A549 (cell line): ENCODE data around the gene ITGAV. TPM values are rescaled to one million over a fixed set of nuclear protein-coding genes. Genes with fewer than 3 reads are reported as not detected.

ENCODE experiments used
- ATAC-seq, 2 experiments: fragments of 200-7000 bp in 1 of 2; fragments of >200 bp in 1 of 2; cut with Nextera tagmentation in 1 of 2; cut with Tn5 transposase in 1 of 2; 3 replicates each; pipeline versions ENCODE4 v1.8.0 to v1.9.1; 2018 to 2020; ENCODE audit warnings: mild to moderate bottlenecking in 1 of 2, moderate library complexity in 1 of 2
- CTCF ChIA-PET: fragments of 300-600 bp; sonication (Branson Sonifier 250); formaldehyde crosslinking; extraction: SDS; loops from one replicate; lab custom pipeline; 2021; ENCODE audit warnings: antibody characterized with exemption, inconsistent platforms; lab: Yijun Ruan, JAX
- POLR2A ChIA-PET: fragments of 350-600 bp; formaldehyde crosslinking; extraction: SDS; loops from one replicate; lab custom pipeline; 2021; ENCODE audit warnings: antibody characterized with exemption, inconsistent platforms; lab: Yijun Ruan, JAX
- DNase-seq, 2 experiments: peaks; one replicate each; pipeline versions ENCODE4 v3.0.0 to v3.0.0-alpha.2; 2011 to 2016; ENCODE audit warnings: low read depth in 1 of 2, low spot score in 1 of 2
- FAIRE-seq: peaks from 2 replicates; lab custom pipeline; 2011; peaks lifted over from hg19 to GRCh38; lab: Jason Lieb, UNC
- H3K27ac ChIP-seq, 2 experiments: fragments of >200 bp; sonication (Bioruptor Twin); formaldehyde crosslinking; 3 replicates each; pipeline ENCODE4 v1.5.1; 2016 to 2017
- H3K4me1 ChIP-seq: fragments of >200 bp; sonication (Bioruptor Twin); formaldehyde crosslinking; 3 replicates; pipeline ENCODE4 v1.6.1; 2016
- H3K4me2 ChIP-seq: fragments of >200 bp; sonication (Bioruptor Twin); formaldehyde crosslinking; 3 replicates; pipeline ENCODE4 v1.6.1; 2016
- H3K4me3 ChIP-seq: fragments of >200 bp; sonication (Bioruptor Twin); formaldehyde crosslinking; 3 replicates; pipeline ENCODE4 v1.5.1; 2016
- H3K9me3 ChIP-seq: fragments of >200 bp; sonication (Bioruptor Twin); formaldehyde crosslinking; 3 replicates; pipeline ENCODE4 v1.6.1; 2016
- ATOH8 ChIP-seq: fragments of 250-450 bp; sonication (Bioruptor Pico); IDR thresholded peaks from 2 replicates; pipeline ENCODE4 v1.5.0; 2020; ENCODE audit warnings: low read depth, mild to moderate bottlenecking, moderate library complexity
- CBX8 ChIP-seq: fragments of 200-600 bp; sonication (generic); IDR thresholded peaks from 2 replicates; pipeline ENCODE4 v1.6.1; 2016
- CHD4 ChIP-seq: fragments of 200-600 bp; sonication (generic); IDR thresholded peaks from 2 replicates; pipeline ENCODE4 v1.6.1; 2016; ENCODE audit warnings: antibody characterized with exemption, mild to moderate bottlenecking, borderline replicate concordance
- ELK1 ChIP-seq: fragments of 150-350 bp; IDR thresholded peaks from 2 replicates; pipeline ENCODE4 v1.6.1; 2014; ENCODE audit warnings: low read depth, mild to moderate bottlenecking, low read length
- FOSL2 ChIP-seq, 2 experiments: fragments of 450-650 bp in 1 of 2; fragments of >200 bp in 1 of 2; sonication (Bioruptor Twin) in 1 of 2; formaldehyde crosslinking; IDR thresholded peaks; 2 replicates each; pipeline versions ENCODE4 v1.5.0 to v1.6.1; 2016 to 2020; ENCODE audit warnings: mild to moderate bottlenecking in 1 of 2, moderate library complexity in 1 of 2
- HOXB13 ChIP-seq: fragments of 250-450 bp; sonication (Bioruptor Pico); IDR thresholded peaks from 2 replicates; pipeline ENCODE4 v1.5.0; 2020; ENCODE audit warnings: low read depth, mild to moderate bottlenecking, moderate library complexity
- JUNB ChIP-seq: fragments of >200 bp; sonication (Bioruptor Twin); formaldehyde crosslinking; IDR thresholded peaks from 2 replicates; pipeline ENCODE4 v1.6.1; 2016
- KDM5A ChIP-seq: fragments of 200-600 bp; sonication (generic); IDR thresholded peaks from 2 replicates; pipeline ENCODE4 v1.6.1; 2016; ENCODE audit warnings: antibody characterized with exemption, mild to moderate bottlenecking
- NFE2L2 ChIP-seq: fragments of 150-350 bp; conservative IDR thresholded peaks from 2 replicates; pipeline ENCODE4 v1.6.1; 2014; ENCODE audit warnings: low read length
- NPAS2 ChIP-seq: fragments of 250-450 bp; sonication (Bioruptor Pico); IDR thresholded peaks from 2 replicates; pipeline ENCODE4 v1.8.0; 2022; ENCODE audit warnings: mild to moderate bottlenecking, moderate library complexity, borderline replicate concordance
- RARB ChIP-seq: fragments of 250-450 bp; sonication (Bioruptor Pico); IDR thresholded peaks from 2 replicates; pipeline ENCODE4 v1.8.0; 2021; ENCODE audit warnings: mild to moderate bottlenecking, moderate library complexity
- RNF2 ChIP-seq: fragments of 200-600 bp; sonication (generic); IDR thresholded peaks from 2 replicates; pipeline ENCODE4 v1.6.1; 2016; ENCODE audit warnings: low read depth, mild to moderate bottlenecking, antibody characterized with exemption, moderate library complexity, borderline replicate concordance
- SMC3 ChIP-seq: fragments of >200 bp; sonication (Bioruptor Twin); formaldehyde crosslinking; IDR thresholded peaks from 3 replicates; pipeline ENCODE4 v1.6.1; 2018; ENCODE audit warnings: inconsistent platforms
- TFCP2L1 ChIP-seq: fragments of 250-450 bp; sonication (Bioruptor Pico); IDR thresholded peaks from 2 replicates; pipeline ENCODE4 v1.5.0; 2021; ENCODE audit warnings: mild to moderate bottlenecking
- USF2 ChIP-seq: fragments of 450-650 bp; IDR thresholded peaks from 2 replicates; pipeline ENCODE4 v1.6.1; 2014; ENCODE audit warnings: antibody characterized with exemption
- ZFP36 ChIP-seq: fragments of 450-650 bp; IDR thresholded peaks from 2 replicates; pipeline ENCODE4 v1.6.1; 2014; ENCODE audit warnings: borderline replicate concordance; ENCODE audit not compliant: partially characterized antibody
- WGBS: methylation state at CpG from one replicate; pipeline ENCODE4 v1.1.6; 2017; ENCODE audit errors: missing lambda C conversion rate; 5-methylcytosine and 5-hydroxymethylcytosine counted together
- polyA plus RNA-seq, 4 experiments: library from polyadenylated mRNA; depleted of rRNA in 3 of 4; stranded (reverse); fragments of >200 nt; fragmentation: RNase III in 1 of 4; extraction: RNeasy Plus Mini Kit Qiagen cat#74134 plus additional on column Dnase treatment in 1 of 4; gene quantifications; 2 replicates in 3 of 4; 3 replicates in 1 of 4; pipeline ENCODE4 v1.2.3, GENCODE V29; 2011 to 2017
- TF ChIP-seq, protein P1 (sequence below): IDR thresholded peaks from 2 replicates; pipeline ENCODE4 v1.6.1; 2012

The ITGAV gene
- polyA plus RNA-seq, 2 of the 4 experiments (the other 2 are of a cell fraction): 93.3 to 148 TPM

GRCh38 chr2:186540941-186541340 is 48.9 kb upstream of the ITGAV start:
- 87% methylated on average over 4 of the region's 4 CpGs for WGBS
- ATAC-seq (no peak), FAIRE-seq (no peak), DNase-seq (no peak)
- Histone ChIP-seq H3K4me2 (peak overlapping the region; percentile 44; the same call in 2 of the 3 replicates), H3K27ac (peak overlapping the region; percentile 90 to 91; a peak in 4 of 6 replicates), H3K9me3 (no peaks in the 10 kb centered on the region), H3K4me3 (no peak overlapping the region), H3K4me1 (peaks cover 56% of the 10 kb centered on the region)
- no peak for TF ChIP-seq RNF2
- TF ChIP-seq, protein P1, sequence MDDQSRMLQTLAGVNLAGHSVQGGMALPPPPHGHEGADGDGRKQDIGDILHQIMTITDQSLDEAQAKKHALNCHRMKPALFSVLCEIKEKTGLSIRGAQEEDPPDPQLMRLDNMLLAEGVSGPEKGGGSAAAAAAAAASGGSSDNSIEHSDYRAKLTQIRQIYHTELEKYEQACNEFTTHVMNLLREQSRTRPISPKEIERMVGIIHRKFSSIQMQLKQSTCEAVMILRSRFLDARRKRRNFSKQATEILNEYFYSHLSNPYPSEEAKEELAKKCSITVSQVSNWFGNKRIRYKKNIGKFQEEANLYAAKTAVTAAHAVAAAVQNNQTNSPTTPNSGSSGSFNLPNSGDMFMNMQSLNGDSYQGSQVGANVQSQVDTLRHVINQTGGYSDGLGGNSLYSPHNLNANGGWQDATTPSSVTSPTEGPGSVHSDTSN: no peak
- TF ChIP-seq JUNB: no peak
- TF ChIP-seq CBX8: no peak
- no peak for TF ChIP-seq SMC3
- TF ChIP-seq CHD4: no peak
- ChIA-PET CTCF (interaction anchor here (0.8 to 1.0 kb wide), 2 partner anchors 37 to 101 kb away, joined by 3 to 4 read pairs; no protein-coding TSS in a partner anchor), POLR2A (interaction anchor here (2.1 kb wide), 1 partner anchor 48 kb away, joined by 11 read pairs; the partner anchor contains the start of gene ITGAV)

- 60% methylated on average over 4 of the region's 4 CpGs for WGBS
- ATAC-seq: no peak
- peaks cover 66% of the 10 kb centered on the region for H3K4me1 ChIP-seq
- ChIA-PET CTCF (no interaction called here), POLR2A (no interaction called here)
- peak overlapping the region; percentile 44 for H3K4me2 ChIP-seq
- no peak for DNase-seq
- no peak overlapping the region for H3K4me3 ChIP-seq
- H3K27ac ChIP-seq: peak overlapping the region; percentile 90 to 91
- FAIRE-seq: no peak
- H3K9me3 ChIP-seq: no peaks in the 10 kb centered on the region
- TF ChIP-seq KDM5A (no peak), USF2 (no peak), ELK1 (no peak), HOXB13 (CRISPR knock-in tag) (no peak), TFCP2L1 (no peak), NPAS2 (CRISPR knock-in tag) (no peak), NFE2L2 (no peak)
Observed at GRCh38 chr2:186542002-186542401, 47.9 kb upstream of the ITGAV start.

DNA sequence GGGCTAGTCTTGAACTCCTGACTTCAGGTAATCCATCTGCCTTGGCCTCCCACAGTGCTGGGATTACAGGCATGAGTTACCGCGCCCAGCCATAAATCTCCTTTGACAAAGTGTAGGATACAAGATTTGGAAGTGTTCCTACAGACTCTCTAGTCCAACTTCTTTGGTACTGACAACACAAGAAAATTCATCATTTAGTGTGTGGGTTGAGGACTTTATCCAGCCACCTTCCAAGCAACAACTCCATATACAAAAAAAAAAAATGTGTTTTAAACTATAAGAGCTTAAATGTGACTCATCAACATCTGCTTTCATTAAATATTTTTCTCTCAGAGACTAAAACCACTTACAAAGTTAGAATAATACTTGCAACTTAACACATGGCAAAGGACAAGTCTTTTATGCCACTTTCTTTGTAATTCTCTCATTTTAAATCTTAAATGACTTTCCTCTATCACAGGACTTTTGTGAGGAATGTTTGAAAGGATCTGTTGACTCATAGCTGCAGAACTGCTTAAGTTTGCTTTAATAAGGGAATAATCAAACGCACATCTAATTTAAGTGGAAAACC is 46.2 kb upstream of the ITGAV start:
- DNase-seq: peak in 1 of 2 experiments; percentile 49
- H3K27ac ChIP-seq: peak overlapping the region; percentile 90 to 91
- H3K4me1 ChIP-seq: peaks cover 67% of the 10 kb centered on the region
- no peaks in the 10 kb centered on the region for H3K9me3 ChIP-seq
- WGBS: 52% methylated on average over 3 of the region's 3 CpGs
- ChIA-PET CTCF (interaction anchor here (1.3 kb wide), 1 partner anchor 11 kb away, joined by 3 read pairs; no protein-coding TSS in a partner anchor), POLR2A (interaction anchor here (1.0 to 2.2 kb wide), 3 partner anchors 10 to 58 kb away, joined by 4 to 21 read pairs (median 8); partner anchors contain the start of genes ITGAV and ZC3H15)
- peak; percentile 62 to 64; a peak in 5 of 6 replicates for ATAC-seq
- peak overlapping the region; percentile 6; the same call in 1 of the 3 replicates for H3K4me3 ChIP-seq
- FAIRE-seq: no peak
- peak overlapping the region; percentile 82 for H3K4me2 ChIP-seq
- TF ChIP-seq FOSL2 (IDR thresholded peaks at IDR 0.05) (no peak), FOSL2 (CRISPR knock-in tag; IDR thresholded peaks at IDR 0.05) (peak; percentile 72), ZFP36 (no peak), ATOH8 (CRISPR knock-in tag) (no peak), RARB (CRISPR knock-in tag) (0 out of 2 replicates have a peak, but pooled peaks have one; percentile 36)
